Measurements from ENCODE around the gene CENPQ.

CENPQ gene

DNA sequence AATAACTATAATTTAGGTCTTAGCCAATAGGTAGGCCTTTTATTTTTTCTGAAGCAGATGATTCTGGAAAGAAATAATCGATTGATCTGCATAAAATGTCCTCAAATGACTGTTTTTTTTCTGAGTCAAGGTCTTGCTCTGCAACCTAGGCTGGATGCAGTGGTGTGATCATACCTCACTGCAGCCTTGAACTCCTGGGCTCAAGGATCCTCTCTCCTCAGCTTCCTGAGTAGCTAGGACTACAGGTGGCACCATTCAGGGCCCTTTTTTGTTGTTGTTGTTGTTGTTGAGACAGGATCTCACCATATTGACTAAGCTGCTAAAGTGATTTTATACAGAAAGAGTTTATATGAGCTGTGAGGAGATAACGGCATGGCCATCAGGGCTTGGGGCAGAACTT lies 54.7 kb downstream of the CENPQ start:
- DNase-seq (ENCODE audit: insufficient read length, low spot score), result no peak
- TF ChIP-seq, protein P1, sequence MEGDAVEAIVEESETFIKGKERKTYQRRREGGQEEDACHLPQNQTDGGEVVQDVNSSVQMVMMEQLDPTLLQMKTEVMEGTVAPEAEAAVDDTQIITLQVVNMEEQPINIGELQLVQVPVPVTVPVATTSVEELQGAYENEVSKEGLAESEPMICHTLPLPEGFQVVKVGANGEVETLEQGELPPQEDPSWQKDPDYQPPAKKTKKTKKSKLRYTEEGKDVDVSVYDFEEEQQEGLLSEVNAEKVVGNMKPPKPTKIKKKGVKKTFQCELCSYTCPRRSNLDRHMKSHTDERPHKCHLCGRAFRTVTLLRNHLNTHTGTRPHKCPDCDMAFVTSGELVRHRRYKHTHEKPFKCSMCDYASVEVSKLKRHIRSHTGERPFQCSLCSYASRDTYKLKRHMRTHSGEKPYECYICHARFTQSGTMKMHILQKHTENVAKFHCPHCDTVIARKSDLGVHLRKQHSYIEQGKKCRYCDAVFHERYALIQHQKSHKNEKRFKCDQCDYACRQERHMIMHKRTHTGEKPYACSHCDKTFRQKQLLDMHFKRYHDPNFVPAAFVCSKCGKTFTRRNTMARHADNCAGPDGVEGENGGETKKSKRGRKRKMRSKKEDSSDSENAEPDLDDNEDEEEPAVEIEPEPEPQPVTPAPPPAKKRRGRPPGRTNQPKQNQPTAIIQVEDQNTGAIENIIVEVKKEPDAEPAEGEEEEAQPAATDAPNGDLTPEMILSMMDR (IDR thresholded peaks at IDR 0.05; ENCODE audit: insufficient read depth, missing control alignments), result no peak
- FAIRE-seq, result no peak

DNA sequence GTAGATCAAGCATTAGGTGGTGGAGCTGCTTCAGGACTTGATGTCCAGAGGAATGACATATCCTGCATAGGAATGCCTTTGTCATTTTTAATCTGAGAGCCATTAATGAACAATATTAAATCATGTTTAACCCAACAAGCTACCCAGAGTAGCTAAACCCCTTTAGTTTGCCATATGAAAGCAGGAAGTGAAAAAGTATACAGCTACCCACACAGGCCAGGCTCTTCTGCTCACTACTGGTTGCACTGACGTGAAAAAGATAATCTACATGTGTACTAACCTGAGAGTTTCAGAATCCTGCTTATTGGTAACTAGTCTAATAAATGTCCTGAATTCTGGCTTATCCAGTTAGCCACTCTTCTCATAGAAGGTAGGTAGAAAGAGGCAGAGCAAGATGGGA lies 56.5 kb downstream of the CENPQ start:
- DNase-seq (ENCODE audit: insufficient read length, low spot score) (no peak), FAIRE-seq (no peak)
- TF ChIP-seq, protein P1 (IDR thresholded peaks at IDR 0.05; ENCODE audit: insufficient read depth, missing control alignments), result no peak

DNA sequence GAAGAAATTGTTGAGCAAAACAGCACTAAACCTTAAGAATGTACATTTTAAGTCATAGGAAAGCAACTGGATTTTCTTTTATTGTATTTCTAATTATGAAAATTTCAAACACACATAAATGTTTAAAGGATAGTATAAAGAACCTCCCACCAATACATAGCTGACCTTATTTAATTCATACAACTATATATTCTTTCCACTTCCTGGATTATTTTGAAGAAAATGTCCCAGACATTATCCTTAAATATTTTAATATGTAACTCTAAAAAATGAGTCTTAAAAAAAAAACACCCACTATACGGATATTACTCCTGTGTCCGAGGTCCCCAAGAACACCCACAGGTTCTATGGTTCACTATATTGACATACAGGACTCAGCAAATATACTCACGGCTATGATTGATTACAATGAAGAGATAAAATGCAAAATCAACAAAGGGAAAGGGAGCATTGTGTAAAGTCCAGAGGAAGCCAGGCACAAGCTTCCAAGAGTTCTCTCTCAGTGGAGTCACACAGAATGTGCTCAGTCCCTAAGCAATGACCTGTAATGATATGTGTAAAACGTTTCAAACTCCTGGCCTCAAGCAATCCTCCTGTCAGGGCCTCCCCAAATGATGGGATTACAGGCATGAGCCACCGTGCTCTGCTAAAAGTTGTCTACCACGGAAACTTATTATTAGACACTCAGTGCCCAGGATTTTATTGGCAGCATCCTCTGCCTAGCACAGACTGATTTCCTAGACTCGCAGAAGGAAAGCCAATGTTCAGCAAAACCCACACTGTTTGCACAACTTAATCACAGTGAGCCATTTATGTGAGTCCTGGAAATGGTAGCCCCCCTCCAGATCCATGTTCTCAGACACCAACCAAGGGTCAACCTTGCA lies 59.8 kb downstream of the CENPQ start:
- DNase-seq (ENCODE audit: insufficient read length, low spot score) (no peak), FAIRE-seq (no peak)

DNA sequence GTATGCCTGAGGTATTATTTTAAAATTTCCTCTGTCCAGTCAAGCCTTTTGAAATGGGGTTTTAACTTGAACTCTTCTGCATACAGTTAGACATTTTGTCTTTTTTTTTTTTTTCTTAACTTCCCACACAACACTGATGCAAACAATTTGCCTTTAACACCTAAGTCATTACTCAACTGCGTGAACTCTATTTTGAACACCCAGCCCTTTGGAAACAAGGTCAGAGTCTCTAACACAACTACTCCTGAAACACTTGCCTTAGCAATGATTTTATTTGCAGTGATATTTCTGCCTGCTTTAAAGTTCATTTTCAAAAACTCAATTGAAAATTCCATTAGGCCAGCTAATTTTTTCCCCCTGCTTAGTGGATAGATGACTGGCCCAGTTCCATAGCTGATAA lies 60.7 kb downstream of the CENPQ start:
- TF ChIP-seq, protein P1 (IDR thresholded peaks at IDR 0.05; ENCODE audit: insufficient read depth, missing control alignments), result no peak
- FAIRE-seq (no peak), DNase-seq (ENCODE audit: insufficient read length, low spot score) (no peak)

More for the DNA sequence above, 59.8 kb downstream of the CENPQ start:
- TF ChIP-seq, protein P1 (IDR thresholded peaks at IDR 0.05; ENCODE audit: insufficient read depth, missing control alignments), result no peak

DNA sequence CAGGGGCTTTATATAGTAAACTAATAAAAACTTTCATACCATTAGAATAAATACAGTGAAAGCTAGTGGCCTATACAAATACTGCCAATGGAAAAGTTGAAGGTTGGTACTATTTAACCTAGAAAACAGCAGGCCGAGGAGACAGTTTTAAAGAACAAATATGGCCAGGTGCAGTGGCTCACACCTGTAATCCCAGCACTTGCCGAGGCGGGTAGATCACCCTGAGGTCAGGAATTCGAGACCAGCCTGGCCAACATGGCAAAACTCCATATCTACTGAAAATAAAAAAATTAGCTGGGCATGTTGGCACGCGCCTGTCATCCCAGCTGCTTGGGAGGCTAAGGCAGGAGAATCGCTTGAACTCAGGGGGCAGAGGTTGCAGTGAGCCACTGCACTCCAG lies 61.4 kb downstream of the CENPQ start:
- FAIRE-seq (no peak), DNase-seq (ENCODE audit: insufficient read length, low spot score) (no peak)
- TF ChIP-seq, protein P1 (IDR thresholded peaks at IDR 0.05; ENCODE audit: insufficient read depth, missing control alignments), result no peak

DNA sequence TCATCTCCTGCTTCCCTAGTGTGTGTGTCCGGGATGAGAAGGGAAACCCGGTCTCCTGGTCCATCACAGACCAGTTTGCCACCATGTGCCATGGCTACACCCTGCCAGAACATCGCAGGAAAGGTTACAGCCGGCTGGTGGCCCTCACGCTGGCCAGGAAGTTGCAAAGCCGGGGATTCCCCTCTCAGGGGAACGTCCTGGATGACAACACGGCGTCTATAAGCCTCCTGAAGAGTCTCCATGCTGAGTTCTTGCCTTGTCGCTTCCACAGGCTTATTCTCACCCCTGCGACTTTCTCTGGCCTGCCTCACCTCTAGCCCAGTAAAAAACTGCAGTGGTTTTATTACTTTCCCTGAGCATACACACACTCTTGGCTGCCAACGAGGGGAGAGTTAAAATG lies 63.4 kb downstream of the CENPQ start:
- no peak for FAIRE-seq
- TF ChIP-seq, protein P1 (IDR thresholded peaks at IDR 0.05; ENCODE audit: insufficient read depth, missing control alignments), result no peak
- no peak for DNase-seq (ENCODE audit: insufficient read length, low spot score)

DNA sequence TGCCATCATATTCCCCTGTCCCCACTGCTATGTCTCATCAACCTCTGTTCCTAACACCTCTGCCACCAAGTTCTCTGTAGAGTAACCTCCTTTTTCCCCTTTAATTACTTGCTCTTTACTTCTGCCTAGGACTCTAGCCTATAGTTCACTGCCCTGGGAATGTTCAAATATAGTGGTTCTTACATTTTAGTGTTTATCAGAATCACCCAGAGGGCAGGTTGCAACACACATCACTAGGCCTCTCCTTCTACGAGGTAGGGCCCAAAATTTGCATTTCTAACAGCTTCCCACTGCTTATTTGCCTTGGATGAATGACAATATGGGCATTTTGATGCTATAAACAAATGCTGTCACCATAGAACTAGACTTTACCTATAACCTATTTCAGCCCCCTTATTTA lies 64.2 kb downstream of the CENPQ start:
- TF ChIP-seq, protein P1 (IDR thresholded peaks at IDR 0.05; ENCODE audit: insufficient read depth, missing control alignments), result no peak
- FAIRE-seq, result no peak
- no peak for DNase-seq (ENCODE audit: insufficient read length, low spot score)
